ENCODE measurements around the gene IRGQ.

DNA sequence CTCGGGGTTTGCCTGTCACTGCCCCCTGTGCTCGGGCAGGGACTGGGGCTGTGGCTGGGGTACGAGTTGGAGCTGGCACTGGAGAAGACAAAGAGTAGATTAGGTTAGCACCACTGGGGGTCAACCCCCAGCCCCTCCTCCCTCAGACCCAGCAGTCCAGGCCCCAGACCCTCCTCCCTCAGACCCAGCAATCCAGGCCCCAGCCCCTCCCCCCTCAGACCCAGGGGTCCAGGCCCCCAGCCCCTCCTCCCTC, 43.8 kb downstream of the IRGQ start:
- TF ChIP-seq, protein P1, sequence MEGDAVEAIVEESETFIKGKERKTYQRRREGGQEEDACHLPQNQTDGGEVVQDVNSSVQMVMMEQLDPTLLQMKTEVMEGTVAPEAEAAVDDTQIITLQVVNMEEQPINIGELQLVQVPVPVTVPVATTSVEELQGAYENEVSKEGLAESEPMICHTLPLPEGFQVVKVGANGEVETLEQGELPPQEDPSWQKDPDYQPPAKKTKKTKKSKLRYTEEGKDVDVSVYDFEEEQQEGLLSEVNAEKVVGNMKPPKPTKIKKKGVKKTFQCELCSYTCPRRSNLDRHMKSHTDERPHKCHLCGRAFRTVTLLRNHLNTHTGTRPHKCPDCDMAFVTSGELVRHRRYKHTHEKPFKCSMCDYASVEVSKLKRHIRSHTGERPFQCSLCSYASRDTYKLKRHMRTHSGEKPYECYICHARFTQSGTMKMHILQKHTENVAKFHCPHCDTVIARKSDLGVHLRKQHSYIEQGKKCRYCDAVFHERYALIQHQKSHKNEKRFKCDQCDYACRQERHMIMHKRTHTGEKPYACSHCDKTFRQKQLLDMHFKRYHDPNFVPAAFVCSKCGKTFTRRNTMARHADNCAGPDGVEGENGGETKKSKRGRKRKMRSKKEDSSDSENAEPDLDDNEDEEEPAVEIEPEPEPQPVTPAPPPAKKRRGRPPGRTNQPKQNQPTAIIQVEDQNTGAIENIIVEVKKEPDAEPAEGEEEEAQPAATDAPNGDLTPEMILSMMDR (IDR thresholded peaks at IDR 0.05; ENCODE audit: extremely low read depth in 1 of 2, insufficient read depth in 1 of 2, low read depth in 1 of 2, low read length in 2 of 2), result no peak
- no peak for TF ChIP-seq POLR2AphosphoS5 (IDR thresholded peaks at IDR 0.05; ENCODE audit: insufficient read depth, low read depth, low read length)
- no peak for TF ChIP-seq POLR2A (IDR thresholded peaks at IDR 0.05; ENCODE audit: low read depth, low read length)
- no peak for TF ChIP-seq JUN (IDR thresholded peaks at IDR 0.05; ENCODE audit: borderline replicate concordance, insufficient read depth, insufficient read length, low read depth)
- TF ChIP-seq GATA2 (IDR thresholded peaks at IDR 0.05; ENCODE audit: insufficient read depth, insufficient read length, low read depth, low read length), result no peak
- TF ChIP-seq, protein P2, sequence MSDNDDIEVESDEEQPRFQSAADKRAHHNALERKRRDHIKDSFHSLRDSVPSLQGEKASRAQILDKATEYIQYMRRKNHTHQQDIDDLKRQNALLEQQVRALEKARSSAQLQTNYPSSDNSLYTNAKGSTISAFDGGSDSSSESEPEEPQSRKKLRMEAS (IDR thresholded peaks at IDR 0.05; ENCODE audit: insufficient read depth, insufficient read length), result no peak
